Brain microvascular endothelial cell (primary cell): ENCODE results near the gene GRB2.

ENCODE experiments used
- DNase-seq: peaks from one replicate; pipeline ENCODE4 v3.0.0-alpha.2; 2020
- H3K27ac ChIP-seq: fragments of 250-450 bp; sonication (Bioruptor Pico); 2 replicates; pipeline ENCODE4 v1.5.1; 2020; ENCODE audit warnings: mild to moderate bottlenecking, moderate library complexity
- H3K27me3 ChIP-seq: fragments of 250-450 bp; sonication (Bioruptor Pico); replicated peaks from 2 replicates; pipeline ENCODE4 v1.5.1; 2020; ENCODE audit warnings: mild to moderate bottlenecking
- H3K36me3 ChIP-seq: fragments of 250-450 bp; sonication (Bioruptor Pico); replicated peaks from 2 replicates; pipeline ENCODE4 v1.5.1; 2020; ENCODE audit warnings: mild to moderate bottlenecking
- H3K4me3 ChIP-seq: 2 replicates; pipeline ENCODE4 v1.5.1; 2011; ENCODE audit warnings: low read depth, mild to moderate bottlenecking, control low read depth, low read length, moderate library complexity
- CTCF ChIP-seq: IDR thresholded peaks from 2 replicates; pipeline ENCODE4 v1.5.1; 2011; ENCODE audit warnings: low read depth, mild to moderate bottlenecking, moderate library complexity, low read length, control low read depth, inconsistent platforms; ENCODE audit errors: missing control alignments
- in situ Hi-C: cut with HindIII; loops from 2 replicates; pipeline ENCODE4 v1.10.0; 2017; ENCODE audit warnings: low sequenced_read_pairs, low pct_ligation_motif_present

Gene GRB2

GRCh38 chr17:75366432-75366831, 39.0 kb downstream of the GRB2 start:
- no peaks in the 10 kb centered on the region for H3K27me3 ChIP-seq
- TF ChIP-seq CTCF = no peak

GRCh38 chr17:75365931-75366275, 39.6 kb downstream of the GRB2 start:
- H3K4me3 ChIP-seq = no peak overlapping the region
- H3K27ac ChIP-seq = no peak overlapping the region
- in situ Hi-C loops = no loop called here
- no peak for TF ChIP-seq CTCF
- no peaks in the 10 kb centered on the region for H3K27me3 ChIP-seq
- no peaks in the 10 kb centered on the region for H3K36me3 ChIP-seq
- no peak for DNase-seq

More at GRCh38 chr17:75366432-75366831, 39.0 kb downstream of the GRB2 start:
- Histone ChIP-seq H3K27ac (no peak overlapping the region), H3K36me3 (no peaks in the 10 kb centered on the region), H3K4me3 (no peak overlapping the region)
- in situ Hi-C loops = no loop called here
- no peak for DNase-seq

- in situ Hi-C loops = no loop called here
- Histone ChIP-seq H3K27me3 (no peaks in the 10 kb centered on the region), H3K36me3 (no peaks in the 10 kb centered on the region), H3K27ac (no peak overlapping the region), H3K4me3 (no peak overlapping the region)
- TF ChIP-seq CTCF = no peak
- no peak for DNase-seq
Measured at GRCh38 chr17:75365009-75365930, 40.2 kb downstream of the GRB2 start.

- peak; percentile 69 for DNase-seq
- no peak overlapping the region for H3K27ac ChIP-seq
- no peak overlapping the region for H3K4me3 ChIP-seq
- H3K27me3 ChIP-seq = no peaks in the 10 kb centered on the region
- in situ Hi-C loops = no loop called here
- no peaks in the 10 kb centered on the region for H3K36me3 ChIP-seq
- no peak for TF ChIP-seq CTCF
Measured at GRCh38 chr17:75364078-75364477, 41.4 kb downstream of the GRB2 start.

- H3K27me3 ChIP-seq = no peaks in the 10 kb centered on the region
- no peaks in the 10 kb centered on the region for H3K36me3 ChIP-seq
- no peak for TF ChIP-seq CTCF
- in situ Hi-C loops = no loop called here
- H3K27ac ChIP-seq = no peak overlapping the region
- DNase-seq = no peak
- no peak overlapping the region for H3K4me3 ChIP-seq
Measured at GRCh38 chr17:75361996-75362395, 43.5 kb downstream of the GRB2 start.

- in situ Hi-C loops = no loop called here
Measured at GRCh38 chr17:75361344-75361743, 44.1 kb downstream of the GRB2 start.

More at GRCh38 chr17:75361344-75361743, 44.1 kb downstream of the GRB2 start:
- no peak for DNase-seq
- Histone ChIP-seq H3K36me3 (no peaks in the 10 kb centered on the region), H3K27me3 (no peaks in the 10 kb centered on the region), H3K27ac (no peak overlapping the region), H3K4me3 (no peak overlapping the region)
- TF ChIP-seq CTCF = no peak
